Smooth muscle cell of the brain vasculature (primary cell): ENCODE results near the gene USP25.
A peak's percentile ranks its signal among the peaks of the same experiment; 100 is the strongest.

ENCODE experiments used
- DNase-seq: peaks from one replicate; pipeline ENCODE4 v3.0.0-alpha.2; 2012; ENCODE audit warnings: low read depth, low spot score

Gene USP25

DNA sequence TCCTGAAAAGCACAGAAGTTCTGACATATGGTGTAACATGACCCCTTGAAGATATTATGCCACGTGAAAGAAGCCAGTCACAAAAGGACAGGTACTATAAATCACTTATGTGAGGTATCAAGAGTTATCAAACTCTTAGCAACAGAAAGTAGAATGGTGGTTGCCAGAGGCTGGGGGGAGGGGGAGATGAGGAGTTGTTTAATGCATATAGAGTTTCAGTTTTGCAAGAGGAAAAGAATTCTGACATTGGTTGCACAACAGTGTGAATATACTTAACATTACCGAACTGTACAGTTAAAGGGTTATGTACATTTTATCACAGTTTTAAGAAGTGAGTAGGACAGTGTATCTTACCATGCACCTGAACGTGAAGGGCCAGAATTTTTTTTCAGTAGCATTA, 80.0 kb downstream of the USP25 start:
- DNase-seq = peak; percentile 9

- DNase-seq = no peak
Observed at GRCh38 chr21:15815285-15815684, 85.5 kb downstream of the USP25 start.

GRCh38 chr21:15820327-15820726, 90.5 kb downstream of the USP25 start:
- no peak for DNase-seq

DNA sequence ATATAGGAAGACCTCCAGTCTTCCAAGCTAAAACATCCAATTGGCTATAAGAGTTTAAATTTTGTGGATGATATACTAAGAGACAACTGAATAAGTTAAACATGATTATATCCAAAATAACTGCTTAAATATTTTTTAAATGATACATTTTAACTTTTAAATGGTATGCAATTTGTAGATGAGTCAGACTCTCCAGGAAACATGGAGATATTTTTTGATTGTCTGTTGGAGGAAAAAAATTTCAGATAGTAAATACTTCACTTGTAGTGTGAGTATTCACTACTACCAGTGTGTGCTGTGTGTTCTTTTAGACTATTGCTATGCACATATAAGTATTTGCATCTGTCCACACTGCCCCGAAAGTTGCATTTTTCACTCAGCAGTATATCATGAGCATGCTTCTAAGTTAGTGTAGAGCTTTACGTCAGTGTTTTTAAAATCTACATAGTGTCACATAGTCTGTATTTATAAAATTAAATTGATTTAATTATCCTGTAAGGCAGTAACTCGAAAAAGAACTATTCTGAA, 91.1 kb downstream of the USP25 start:
- DNase-seq = no peak

DNA sequence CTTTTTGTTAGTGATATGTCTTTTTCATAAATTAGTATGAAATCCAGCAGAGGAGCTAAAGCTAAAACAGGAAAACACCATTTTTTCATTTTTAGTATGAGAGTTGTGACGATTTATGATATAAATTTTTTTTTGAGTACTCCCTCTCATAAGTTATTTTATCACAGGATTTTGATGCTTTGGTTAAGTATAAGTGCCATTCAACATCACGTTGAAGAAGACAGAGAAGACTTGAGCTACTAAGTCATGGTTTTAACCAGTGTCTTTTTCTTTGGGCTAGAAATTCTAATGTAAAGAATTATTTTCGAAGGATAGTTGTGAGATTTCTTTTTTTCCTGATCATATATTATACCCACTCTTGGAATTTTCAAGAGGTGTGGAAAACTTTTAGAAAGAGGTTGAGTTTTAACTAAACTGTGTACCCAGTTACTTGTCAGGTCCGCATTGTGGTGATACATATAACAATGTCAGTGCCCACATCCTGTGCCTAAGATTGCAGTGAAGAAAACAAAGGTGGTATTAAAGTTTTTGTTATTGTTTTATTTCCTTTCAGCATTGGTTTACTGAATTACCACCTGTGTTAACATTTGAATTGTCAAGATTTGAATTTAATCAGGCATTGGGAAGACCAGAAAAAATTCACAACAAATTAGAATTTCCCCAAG, 93.8 kb downstream of the USP25 start:
- DNase-seq = no peak

- DNase-seq = no peak
Observed at GRCh38 chr21:15825700-15826099, 95.9 kb downstream of the USP25 start.

DNA sequence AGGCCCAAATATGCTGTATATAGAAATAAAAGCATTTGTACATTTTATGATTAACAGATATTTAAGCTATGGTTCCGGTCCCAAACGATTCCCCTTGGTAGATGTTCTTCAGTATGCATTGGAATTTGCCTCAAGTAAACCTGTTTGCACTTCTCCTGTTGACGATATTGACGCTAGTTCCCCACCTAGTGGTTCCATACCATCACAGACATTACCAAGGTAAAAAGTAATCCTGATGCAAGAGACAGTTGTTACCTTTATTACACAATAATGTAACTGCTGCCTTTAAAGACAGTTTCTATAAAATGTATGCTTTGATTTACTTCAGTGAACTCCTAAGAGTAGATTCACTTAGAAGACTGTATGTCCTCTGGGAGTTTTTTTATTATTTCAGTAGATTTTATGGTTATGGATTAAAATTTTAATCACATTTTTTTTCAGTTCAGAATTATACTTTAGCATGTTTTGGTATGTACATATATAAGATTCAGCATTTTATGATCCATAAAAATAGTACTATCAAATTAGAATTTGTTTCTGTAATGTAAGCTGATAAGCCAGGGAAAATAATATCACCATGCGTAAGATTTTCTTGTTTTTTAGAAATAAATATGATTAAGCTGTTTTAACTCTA, 96.5 kb downstream of the USP25 start:
- DNase-seq = peak; percentile 15

DNA sequence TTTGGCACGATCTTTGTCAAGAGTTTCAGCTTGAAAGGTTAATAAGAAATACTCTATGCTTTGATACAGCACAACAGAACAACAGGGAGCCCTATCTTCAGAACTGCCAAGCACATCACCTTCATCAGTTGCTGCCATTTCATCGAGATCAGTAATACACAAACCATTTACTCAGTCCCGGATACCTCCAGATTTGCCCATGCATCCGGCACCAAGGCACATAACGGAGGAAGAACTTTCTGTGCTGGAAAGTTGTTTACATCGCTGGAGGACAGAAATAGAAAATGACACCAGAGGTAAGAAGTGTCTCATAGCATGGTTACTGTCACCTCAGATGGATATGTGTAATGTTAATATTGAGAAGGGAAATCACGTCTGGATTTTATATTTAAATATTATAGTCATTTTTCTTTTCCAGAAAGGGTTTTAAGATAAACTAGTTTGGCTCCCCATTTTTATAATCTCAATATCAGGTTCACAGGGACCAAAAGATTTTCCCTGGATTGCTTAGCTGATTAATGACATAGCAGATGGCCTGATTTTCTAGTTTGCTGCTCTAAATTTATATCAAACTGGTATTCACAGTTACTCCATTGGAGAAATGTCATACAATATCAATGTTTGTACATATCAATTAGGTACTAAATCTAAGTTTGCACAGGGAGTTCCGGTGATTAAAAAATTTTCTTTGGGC, 97.3 kb downstream of the USP25 start:
- DNase-seq = no peak

GRCh38 chr21:15831497-15831896, 101.7 kb downstream of the USP25 start:
- DNase-seq = no peak

GRCh38 chr21:15837645-15838044, 107.9 kb downstream of the USP25 start:
- DNase-seq = no peak

DNA sequence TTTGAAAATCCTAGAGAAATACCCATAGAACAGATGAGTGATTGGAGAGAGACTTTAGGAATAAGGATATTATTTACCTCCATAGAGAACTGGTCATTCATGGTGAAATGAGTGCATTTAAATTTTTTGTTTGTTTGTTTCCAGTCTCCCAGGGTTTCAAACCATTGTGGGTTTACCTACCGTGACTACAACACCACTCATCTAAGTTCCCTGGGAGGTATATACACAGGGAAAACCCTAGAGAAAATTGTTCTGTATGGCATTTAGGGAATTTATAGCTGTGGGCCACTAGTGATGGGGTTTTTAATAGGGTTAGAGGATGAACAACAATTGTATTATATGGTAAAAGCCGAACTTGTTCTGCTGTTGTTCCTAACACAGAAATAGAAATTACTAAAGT, 109.2 kb downstream of the USP25 start:
- DNase-seq = no peak

GRCh38 chr21:15839601-15840000, 109.8 kb downstream of the USP25 start:
- no peak for DNase-seq

GRCh38 chr21:15840406-15840805, 110.6 kb downstream of the USP25 start:
- no peak for DNase-seq

- no peak for DNase-seq
Observed at GRCh38 chr21:15841856-15842564, 112.2 kb downstream of the USP25 start.

DNA sequence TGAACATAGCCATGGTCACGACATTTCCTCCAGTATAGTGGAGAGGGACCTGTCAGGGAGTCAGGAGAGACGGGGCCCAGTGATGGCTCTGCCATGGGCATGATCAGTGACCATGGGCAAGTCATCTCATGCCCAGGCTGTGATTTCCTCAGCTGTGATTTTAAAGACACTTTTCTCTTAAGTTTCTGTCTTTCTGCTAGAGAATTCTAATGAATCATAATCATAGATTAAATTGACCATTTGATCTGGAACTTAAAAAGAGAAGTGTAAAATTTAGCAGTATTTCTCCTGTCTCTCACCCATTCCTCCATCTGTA, 112.7 kb downstream of the USP25 start:
- DNase-seq = no peak

DNA sequence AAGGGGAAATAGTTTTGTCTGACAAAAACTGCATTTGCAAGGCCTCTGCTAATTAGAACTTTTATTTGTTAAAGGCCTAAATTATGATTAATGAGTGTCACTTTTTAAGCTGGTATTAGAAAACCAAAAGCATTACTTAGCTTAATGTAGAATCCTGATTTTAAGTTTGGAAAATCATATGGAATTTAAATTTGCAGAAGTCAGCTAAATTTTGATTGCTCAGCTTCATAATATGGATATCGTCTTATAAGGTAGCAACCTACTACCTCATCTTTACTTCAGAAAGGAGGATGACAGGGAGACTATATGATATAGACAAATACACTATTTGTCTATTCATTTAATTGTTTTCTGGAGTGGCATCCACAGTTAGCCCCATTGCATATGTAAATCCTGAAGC, 114.0 kb downstream of the USP25 start:
- DNase-seq = no peak

DNA sequence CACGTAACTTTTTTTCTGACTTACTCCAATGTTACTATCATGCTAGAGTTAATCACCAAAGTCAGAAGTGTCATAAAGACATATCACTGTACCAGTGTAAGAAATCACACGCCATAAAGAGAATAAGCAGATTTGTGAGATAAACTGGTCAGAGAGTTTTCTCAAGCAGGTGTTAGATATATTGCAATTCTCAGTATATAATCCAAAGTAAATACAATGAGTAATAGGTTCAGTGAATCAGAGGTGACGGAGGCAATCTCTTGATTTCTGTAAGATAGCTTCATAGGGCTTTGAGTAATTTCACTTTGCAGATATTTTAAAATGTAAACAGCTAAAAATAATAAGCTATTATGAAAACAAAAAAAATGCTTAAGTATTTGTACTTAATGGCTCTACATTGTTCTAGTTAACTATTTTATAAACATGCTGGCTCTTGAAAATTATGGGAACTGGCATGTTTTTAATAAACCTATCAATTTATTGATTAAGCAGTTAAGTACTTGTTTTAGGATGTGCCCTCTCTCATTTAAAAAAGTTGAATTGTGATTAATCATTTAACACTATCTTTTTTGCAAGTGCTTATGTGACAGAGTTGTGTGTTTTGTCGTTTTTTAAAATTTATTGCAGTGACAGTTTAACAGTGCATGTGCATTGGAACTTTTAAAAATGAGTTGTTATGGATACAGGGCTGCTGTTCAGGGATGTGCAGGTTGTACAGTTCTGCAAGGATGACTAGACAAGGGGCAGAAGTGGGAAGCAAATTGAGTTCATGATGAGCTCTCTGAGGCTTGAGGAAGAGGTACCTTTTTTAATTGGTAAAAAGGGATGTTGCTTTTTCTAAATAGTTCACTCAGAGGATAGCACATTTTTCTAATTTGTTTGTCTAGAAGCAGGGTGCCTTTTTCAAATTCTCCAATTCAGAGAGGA, 119.1 kb downstream of the USP25 start:
- no peak for DNase-seq

GRCh38 chr21:15849927-15850326, 120.1 kb downstream of the USP25 start:
- DNase-seq = no peak

DNA sequence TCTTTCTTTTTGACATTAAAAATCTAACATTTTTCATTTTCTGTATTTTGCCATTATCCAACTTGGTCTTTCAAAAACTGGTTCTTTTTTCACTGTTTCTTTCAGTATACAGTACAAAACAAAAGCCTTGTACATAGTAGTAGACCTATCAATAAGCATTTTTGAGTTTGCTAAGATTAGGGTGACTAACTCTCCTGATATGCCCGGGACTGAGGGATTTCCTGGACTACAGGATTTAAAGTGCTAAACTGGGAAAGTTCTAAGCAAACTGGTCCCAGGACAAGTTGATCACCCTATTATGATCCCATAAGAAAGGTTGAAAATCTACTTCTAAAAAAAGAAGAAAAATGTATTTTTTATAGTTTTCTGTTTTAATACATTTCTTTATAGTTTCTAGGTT, 120.9 kb downstream of the USP25 start:
- no peak for DNase-seq

GRCh38 chr21:15852146-15852545, 122.4 kb downstream of the USP25 start:
- DNase-seq = no peak

GRCh38 chr21:15853126-15853525, 123.3 kb downstream of the USP25 start:
- no peak for DNase-seq
